ENCODE results near the gene CHST8. TPM values are rescaled to one million over a fixed set of nuclear protein-coding genes. Genes with fewer than 3 reads are reported as not detected.
A peak's percentile ranks its signal among the peaks of the same experiment; 100 is the strongest.

Gene CHST8
- total and polyA plus RNA-seq, 2 of the 13 experiments (the other 11 are each of a cell fraction or from before 2014, with no cell fraction given) = not detected

DNA sequence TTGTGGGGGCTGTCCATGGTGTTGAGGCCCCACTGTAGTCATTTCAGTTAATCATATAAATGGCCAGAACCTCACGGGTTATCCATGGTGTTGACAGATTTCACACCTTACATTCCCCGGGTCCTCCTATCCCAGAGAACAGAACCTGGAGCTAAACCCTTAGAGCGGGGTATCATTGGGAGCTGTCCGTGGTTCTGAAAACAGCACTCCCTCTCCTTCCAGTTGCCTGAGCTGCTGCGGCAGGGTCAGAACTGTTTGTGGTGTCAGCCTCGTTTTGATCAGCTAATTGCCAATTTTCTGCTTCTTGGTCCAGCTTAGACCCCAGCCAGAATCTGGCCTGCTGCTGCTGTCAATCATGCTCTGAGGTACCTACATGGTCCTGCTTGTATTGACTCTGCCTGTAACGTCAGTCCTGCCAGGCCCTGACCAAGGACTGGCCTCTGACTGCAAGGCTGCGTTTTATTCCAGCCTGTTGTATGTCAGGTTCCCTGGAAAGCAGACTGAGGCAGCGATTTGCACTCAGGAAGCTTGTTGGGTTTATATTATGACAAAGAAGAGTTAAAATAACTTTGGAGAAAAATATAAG is 119.2 kb downstream of the CHST8 start (continued):
- no peak for TF ChIP-seq ZNF407 (CRISPR knock-in tag; IDR thresholded peaks at IDR 0.05; ENCODE audit: not compliant biosample characterization)
- TF ChIP-seq KLF16 (CRISPR knock-in tag; IDR thresholded peaks at IDR 0.05) = peak in 1 of 2 experiments; percentile 74; a peak in 1 of 4 replicates
- peak; percentile 57; the same call in 1 of the 2 replicates for TF ChIP-seq ZNF441 (CRISPR knock-in tag; IDR thresholded peaks at IDR 0.05; ENCODE audit: borderline replicate concordance)
- TF ChIP-seq HBP1 (CRISPR knock-in tag; IDR thresholded peaks at IDR 0.05; ENCODE audit: low read depth) = 0 out of 2 replicates have a peak, but pooled peaks have one; percentile 50
- TF ChIP-seq RARG (CRISPR knock-in tag; IDR thresholded peaks at IDR 0.05; ENCODE audit: low read depth) = 0 out of 2 replicates have a peak, but pooled peaks have one; percentile 48
- TF ChIP-seq, protein P1, sequence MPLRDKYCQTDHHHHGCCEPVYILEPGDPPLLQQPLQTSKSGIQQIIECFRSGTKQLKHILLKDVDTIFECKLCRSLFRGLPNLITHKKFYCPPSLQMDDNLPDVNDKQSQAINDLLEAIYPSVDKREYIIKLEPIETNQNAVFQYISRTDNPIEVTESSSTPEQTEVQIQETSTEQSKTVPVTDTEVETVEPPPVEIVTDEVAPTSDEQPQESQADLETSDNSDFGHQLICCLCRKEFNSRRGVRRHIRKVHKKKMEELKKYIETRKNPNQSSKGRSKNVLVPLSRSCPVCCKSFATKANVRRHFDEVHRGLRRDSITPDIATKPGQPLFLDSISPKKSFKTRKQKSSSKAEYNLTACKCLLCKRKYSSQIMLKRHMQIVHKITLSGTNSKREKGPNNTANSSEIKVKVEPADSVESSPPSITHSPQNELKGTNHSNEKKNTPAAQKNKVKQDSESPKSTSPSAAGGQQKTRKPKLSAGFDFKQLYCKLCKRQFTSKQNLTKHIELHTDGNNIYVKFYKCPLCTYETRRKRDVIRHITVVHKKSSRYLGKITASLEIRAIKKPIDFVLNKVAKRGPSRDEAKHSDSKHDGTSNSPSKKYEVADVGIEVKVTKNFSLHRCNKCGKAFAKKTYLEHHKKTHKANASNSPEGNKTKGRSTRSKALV (CRISPR knock-in tag; IDR thresholded peaks at IDR 0.05) = 0 out of 2 replicates have a peak, but pooled peaks have one; percentile 30
- TF ChIP-seq MTA1 (CRISPR knock-in tag; IDR thresholded peaks at IDR 0.05; ENCODE audit: borderline replicate concordance) = no peak
- TF ChIP-seq KLF11 (CRISPR knock-in tag; IDR thresholded peaks at IDR 0.05) = 0 out of 2 replicates have a peak, but pooled peaks have one; percentile 56
- peak; percentile 87; the same call in 1 of the 2 replicates for TF ChIP-seq KLF6 (CRISPR knock-in tag; IDR thresholded peaks at IDR 0.05)
- TF ChIP-seq NBN (conservative IDR thresholded peaks at IDR 0.05) = no peak
- no peak for TF ChIP-seq NCOA2 (CRISPR knock-in tag; IDR thresholded peaks at IDR 0.05)
- TF ChIP-seq HDAC2 (CRISPR knock-in tag; IDR thresholded peaks at IDR 0.05) = 0 out of 2 replicates have a peak, but pooled peaks have one; percentile 37
- 0 out of 2 replicates have a peak, but pooled peaks have one; percentile 35 for TF ChIP-seq MIXL1 (CRISPR knock-in tag; IDR thresholded peaks at IDR 0.05)
- peak; percentile 70 for TF ChIP-seq TFE3 (CRISPR knock-in tag; IDR thresholded peaks at IDR 0.05)
- no peak for TF ChIP-seq ASH2L (IDR thresholded peaks at IDR 0.05; ENCODE audit: insufficient read length, low read depth, low read length)
- no peak for TF ChIP-seq EED (CRISPR knock-in tag; IDR thresholded peaks at IDR 0.05)

Measured in HepG2 (cell line).